Muscle layer of duodenum (tissue), 2 donors: ENCODE data around the gene SHISA6.

Source experiments
- H3K27ac ChIP-seq: one replicate; pipeline ENCODE4 v1.7.0; 2013; ENCODE audit warnings: mild to moderate bottlenecking, low read length
- H3K27me3 ChIP-seq: one replicate; pipeline ENCODE4 v1.7.0; 2013; ENCODE audit warnings: low read depth, mild to moderate bottlenecking, control low read depth, low read length
- H3K36me3 ChIP-seq, 2 donors: one replicate each; pipeline ENCODE4 v1.7.0; 2013; ENCODE audit warnings: low read length in 2 of 2, control low read depth in 1 of 2, mild to moderate bottlenecking in 1 of 2; ENCODE audit not compliant: insufficient read depth in 2 of 2, control insufficient read depth in 1 of 2
- H3K4me1 ChIP-seq, 2 donors: one replicate each; pipeline ENCODE4 v1.7.0; 2013; ENCODE audit warnings: low read length in 2 of 2, mild to moderate bottlenecking in 2 of 2, control low read depth in 1 of 2, moderate library complexity in 1 of 2; ENCODE audit not compliant: insufficient read depth in 2 of 2, control insufficient read depth in 1 of 2
- H3K4me3 ChIP-seq, 2 donors: one replicate each; pipeline ENCODE4 v1.7.0; 2013; ENCODE audit warnings: low read length in 2 of 2, low read depth in 1 of 2, mild to moderate bottlenecking in 1 of 2
- H3K9me3 ChIP-seq, 2 donors: one replicate each; pipeline ENCODE4 v1.7.0; 2013; ENCODE audit warnings: low read length in 2 of 2, control low read depth in 1 of 2, mild to moderate bottlenecking in 1 of 2; ENCODE audit not compliant: control insufficient read depth in 1 of 2
- donor health status: healthy.

SHISA6 gene

DNA sequence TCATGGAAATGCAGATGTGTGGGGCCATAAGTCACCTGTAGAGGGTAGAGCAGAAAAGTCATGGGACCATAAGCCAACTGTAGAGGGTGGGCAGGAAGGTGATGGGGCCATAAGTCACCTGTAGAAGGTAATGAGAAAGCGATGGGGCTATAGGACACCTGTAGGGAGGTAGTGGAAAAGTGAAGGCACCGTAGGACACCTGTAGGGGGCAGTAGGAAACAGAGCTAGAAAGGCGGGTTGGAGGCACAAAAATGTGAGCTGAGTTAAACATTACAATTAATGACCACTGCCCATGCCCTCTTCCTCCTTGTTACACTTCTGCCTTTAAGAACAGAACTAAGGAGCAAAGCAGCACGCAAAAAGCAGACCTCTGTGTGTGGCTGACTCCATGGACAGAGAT lies 150.1 kb downstream of the SHISA6 start:
- peaks cover 0 to 17% of the 10 kb centered on the region in 2 donors for H3K9me3 ChIP-seq
- H3K4me1 ChIP-seq, result no peaks in the 10 kb centered on the region

DNA sequence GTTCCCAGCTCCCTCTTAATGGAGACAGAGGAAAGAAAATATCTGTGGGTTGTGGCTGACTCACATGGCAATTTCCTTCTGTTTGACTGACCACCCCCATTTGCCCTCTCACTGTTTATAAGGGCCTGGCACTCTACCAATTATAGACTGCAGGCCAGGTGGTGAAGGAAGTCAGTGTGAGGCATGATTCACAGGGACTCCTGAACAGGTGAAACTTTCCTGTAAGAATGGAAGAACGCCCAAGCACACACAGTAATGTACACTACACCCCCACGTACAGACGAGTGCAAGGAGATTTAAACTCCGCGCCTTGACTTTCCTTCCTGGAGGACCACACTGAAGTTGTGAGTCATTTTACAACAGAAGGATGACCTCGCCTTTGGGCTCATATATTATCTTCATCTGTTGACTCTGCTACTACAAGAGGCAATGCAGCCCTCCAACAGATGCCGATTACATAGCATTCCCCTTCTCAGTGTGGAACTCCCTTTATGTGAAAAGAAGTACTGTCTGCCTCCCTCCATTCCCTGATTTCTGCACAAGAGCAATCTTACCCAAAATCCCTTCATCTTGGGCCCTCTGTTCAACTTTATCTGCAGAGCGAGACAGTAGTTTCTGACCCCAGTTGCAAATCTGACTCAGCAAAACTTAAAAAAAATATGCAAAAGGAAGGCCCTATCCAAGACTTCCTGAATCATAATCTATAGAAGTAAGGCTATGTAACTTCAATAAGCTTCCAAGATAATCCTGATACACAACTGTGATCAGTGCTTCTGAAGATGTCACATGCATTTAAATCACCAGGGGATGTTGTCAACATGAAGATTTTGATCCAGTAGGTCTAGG lies 163.6 kb downstream of the SHISA6 start:
- Histone ChIP-seq H3K36me3 (no peaks in the 10 kb centered on the region), H3K27me3 (no peaks in the 10 kb centered on the region), H3K4me3 (no peak overlapping the region), H3K27ac (no peak overlapping the region), H3K9me3 (peaks cover 0 to 18% of the 10 kb centered on the region in 2 donors), H3K4me1 (no peaks in the 10 kb centered on the region)

More for the DNA sequence above, 150.1 kb downstream of the SHISA6 start:
- Histone ChIP-seq H3K27me3 (no peaks in the 10 kb centered on the region), H3K4me3 (no peak overlapping the region), H3K36me3 (no peaks in the 10 kb centered on the region), H3K27ac (no peak overlapping the region)

DNA sequence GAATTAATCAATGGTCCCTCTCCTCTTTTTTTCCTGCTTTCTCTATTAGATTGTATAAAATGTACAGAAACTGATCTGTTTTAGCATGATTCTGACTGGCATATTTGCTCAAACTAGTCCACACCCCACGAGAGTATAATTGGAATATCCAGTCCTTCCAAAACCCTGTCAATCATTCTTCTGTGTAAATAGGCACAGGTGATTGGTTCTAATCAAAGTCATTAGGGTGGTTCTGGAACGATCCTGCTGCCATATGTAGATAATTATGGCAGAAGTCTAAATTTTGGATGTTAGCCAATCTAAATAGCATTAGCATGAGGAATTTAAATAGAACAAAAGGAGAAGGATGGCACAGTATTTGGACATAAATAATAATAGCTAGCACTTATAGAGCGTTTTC lies 165.7 kb downstream of the SHISA6 start:
- no peaks in the 10 kb centered on the region for H3K36me3 ChIP-seq
- H3K27me3 ChIP-seq, result no peaks in the 10 kb centered on the region
- H3K27ac ChIP-seq, result no peak overlapping the region
- H3K9me3 ChIP-seq, result peaks cover 0 to 8% of the 10 kb centered on the region in 2 donors
- H3K4me3 ChIP-seq, result no peak overlapping the region
- H3K4me1 ChIP-seq, result no peaks in the 10 kb centered on the region

DNA sequence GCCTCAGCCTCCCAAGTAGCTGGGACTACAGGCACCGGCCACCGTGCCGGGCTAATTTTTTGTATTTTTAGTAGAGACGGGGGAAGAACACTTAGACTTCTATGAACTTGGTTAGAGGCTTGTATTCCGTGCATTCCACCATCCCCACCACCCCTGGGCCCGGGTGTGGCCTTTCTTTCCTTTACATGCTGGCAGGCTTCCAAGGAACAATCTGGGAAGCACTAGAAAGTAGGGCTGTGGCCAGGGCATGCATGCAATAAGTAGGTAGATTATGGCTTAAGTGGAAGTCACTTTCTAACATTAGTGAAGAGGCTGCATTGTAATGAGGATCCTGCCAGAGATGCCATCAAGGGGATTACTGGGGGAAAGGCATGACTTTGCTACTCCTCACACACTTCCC lies 171.6 kb downstream of the SHISA6 start:
- Histone ChIP-seq H3K4me3 (no peak overlapping the region), H3K36me3 (no peaks in the 10 kb centered on the region), H3K27ac (no peak overlapping the region), H3K27me3 (no peaks in the 10 kb centered on the region), H3K4me1 (no peaks in the 10 kb centered on the region), H3K9me3 (no peaks in the 10 kb centered on the region)

DNA sequence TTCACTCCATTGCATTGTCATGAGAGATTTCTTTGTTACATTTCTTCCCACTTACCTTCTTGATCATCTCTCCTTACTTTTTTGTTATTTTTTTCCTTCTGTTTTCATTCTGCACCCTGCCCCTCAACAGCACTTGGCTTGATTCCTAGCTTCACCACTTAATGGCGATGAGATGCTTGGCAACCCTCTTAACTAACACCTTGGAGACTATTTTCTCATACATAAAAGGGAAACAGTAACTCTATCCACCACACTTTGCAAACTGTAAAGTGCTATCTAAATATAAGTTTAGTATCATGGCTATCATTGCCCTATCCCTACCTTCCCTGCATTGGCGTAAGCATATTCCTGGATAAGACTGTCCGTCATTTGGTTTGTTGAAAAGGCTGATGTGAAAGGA lies 177.3 kb downstream of the SHISA6 start:
- no peaks in the 10 kb centered on the region for H3K36me3 ChIP-seq
- H3K27me3 ChIP-seq, result no peaks in the 10 kb centered on the region
- H3K4me3 ChIP-seq, result no peak overlapping the region
- H3K4me1 ChIP-seq, result no peaks in the 10 kb centered on the region
- no peaks in the 10 kb centered on the region for H3K9me3 ChIP-seq
- H3K27ac ChIP-seq, result no peak overlapping the region

DNA sequence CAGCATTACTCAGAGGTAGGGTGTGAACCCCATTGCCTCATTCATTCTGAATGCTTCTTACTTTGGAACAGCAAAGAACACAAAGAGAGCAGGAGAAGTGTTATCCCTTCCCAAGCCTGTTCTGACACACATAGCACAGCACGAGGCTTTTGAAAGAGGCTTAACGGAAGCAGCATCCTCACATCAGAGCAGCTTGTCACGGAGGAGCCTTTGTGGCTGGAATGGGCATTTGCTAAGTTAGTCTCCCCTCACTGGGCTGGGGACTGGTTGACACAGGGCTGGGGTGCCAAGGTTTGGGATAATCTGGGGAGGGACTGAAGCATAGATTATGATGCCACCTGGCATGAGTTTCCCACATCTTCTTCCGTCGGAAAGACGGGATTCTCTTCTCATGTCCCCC lies 189.7 kb downstream of the SHISA6 start:
- Histone ChIP-seq H3K9me3 (peaks cover 0 to 4% of the 10 kb centered on the region in 2 donors), H3K27me3 (no peaks in the 10 kb centered on the region), H3K27ac (no peak overlapping the region)

DNA sequence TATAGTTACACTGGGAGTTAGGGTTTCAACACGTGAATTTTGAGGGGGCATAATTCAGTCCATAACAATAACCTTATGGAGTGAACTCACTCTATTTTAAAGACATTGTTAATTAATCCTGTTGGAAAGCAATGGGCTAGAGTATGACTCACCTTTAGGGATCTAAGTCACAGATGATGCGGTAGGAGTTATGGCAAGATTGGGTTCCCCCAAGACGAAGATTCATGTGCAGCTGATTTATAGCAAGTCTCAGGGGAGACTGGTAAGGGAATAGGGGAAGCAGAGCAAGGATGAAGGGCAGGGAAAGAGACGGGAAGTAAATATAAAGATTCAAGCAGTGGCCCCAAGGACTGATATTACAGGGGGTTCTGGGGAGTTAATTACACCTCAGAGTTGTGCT lies 197.7 kb downstream of the SHISA6 start:
- Histone ChIP-seq H3K4me3 (no peak overlapping the region), H3K9me3 (no peaks in the 10 kb centered on the region), H3K27ac (no peak overlapping the region), H3K36me3 (no peaks in the 10 kb centered on the region), H3K27me3 (no peaks in the 10 kb centered on the region), H3K4me1 (no peaks in the 10 kb centered on the region)

More for the DNA sequence above, 189.7 kb downstream of the SHISA6 start:
- no peak overlapping the region for H3K4me3 ChIP-seq
- no peaks in the 10 kb centered on the region for H3K36me3 ChIP-seq
- no peaks in the 10 kb centered on the region for H3K4me1 ChIP-seq

DNA sequence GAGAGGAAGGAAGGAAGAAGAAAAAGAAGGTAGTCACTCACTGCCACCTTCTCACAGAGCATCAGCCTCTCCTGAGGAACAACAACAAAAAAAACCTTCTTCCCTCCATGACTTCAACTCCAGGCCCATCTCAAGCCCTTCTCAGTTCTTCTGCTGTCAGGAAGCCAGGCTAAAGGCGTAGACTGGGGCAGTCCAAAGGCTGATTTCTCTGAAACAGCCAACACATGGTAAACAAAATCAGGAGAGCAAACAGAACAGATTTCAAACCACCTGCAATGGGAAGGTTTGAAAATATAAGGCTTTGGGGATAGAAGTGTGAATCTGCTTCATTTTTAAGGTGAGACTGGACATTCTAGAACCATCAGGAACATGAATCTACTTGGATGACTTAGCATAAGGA lies 200.0 kb downstream of the SHISA6 start:
- H3K36me3 ChIP-seq, result no peaks in the 10 kb centered on the region

DNA sequence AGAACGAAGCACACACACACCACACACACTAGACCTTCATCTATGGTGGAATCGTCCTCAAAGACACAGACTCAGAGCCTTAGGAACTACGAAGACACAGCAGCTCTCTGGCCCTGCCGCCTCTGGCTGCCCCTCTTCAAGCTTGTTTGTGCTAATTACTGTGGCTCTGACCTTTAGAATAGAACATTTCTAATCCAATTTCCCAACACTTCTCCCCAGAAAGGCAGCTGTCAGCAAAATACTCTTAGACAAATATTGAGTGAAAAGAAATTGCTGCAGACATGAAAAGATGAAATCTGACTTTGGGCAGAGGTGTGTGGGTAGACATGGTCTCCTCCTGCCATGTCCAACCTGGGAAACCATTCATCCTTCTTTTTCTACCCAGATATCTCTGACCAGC lies 205.3 kb downstream of the SHISA6 start:
- no peaks in the 10 kb centered on the region for H3K36me3 ChIP-seq
- no peak overlapping the region for H3K4me3 ChIP-seq
- H3K27me3 ChIP-seq, result no peaks in the 10 kb centered on the region
- H3K4me1 ChIP-seq, result no peaks in the 10 kb centered on the region
- no peak overlapping the region for H3K27ac ChIP-seq
- no peaks in the 10 kb centered on the region for H3K9me3 ChIP-seq

More for the DNA sequence above, 200.0 kb downstream of the SHISA6 start:
- H3K9me3 ChIP-seq, result no peaks in the 10 kb centered on the region
- no peaks in the 10 kb centered on the region for H3K4me1 ChIP-seq
- H3K4me3 ChIP-seq, result no peak overlapping the region
- H3K27me3 ChIP-seq, result no peaks in the 10 kb centered on the region
- H3K27ac ChIP-seq, result no peak overlapping the region

DNA sequence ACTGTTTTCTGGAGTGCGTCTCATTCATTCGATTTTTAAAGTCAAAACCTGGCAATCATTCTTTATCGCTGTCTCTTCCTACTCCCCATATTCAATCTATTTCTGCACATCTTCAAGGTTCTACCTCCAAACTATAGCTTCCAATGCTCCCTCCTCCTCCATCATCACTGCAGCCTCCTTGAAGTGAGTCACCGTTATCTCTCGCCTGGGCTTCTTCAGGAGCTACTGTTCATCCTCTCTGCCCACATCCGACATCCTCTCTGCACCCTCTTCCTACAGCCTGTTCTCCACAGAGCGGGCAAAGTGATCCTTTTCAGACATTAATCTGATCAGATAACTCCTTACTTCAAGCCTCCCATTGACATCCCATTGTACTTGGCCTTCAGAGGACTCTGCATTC lies 213.1 kb downstream of the SHISA6 start:
- Histone ChIP-seq H3K9me3 (no peaks in the 10 kb centered on the region), H3K27me3 (no peaks in the 10 kb centered on the region), H3K4me3 (no peak overlapping the region), H3K4me1 (no peaks in the 10 kb centered on the region), H3K27ac (no peak overlapping the region), H3K36me3 (no peaks in the 10 kb centered on the region)

DNA sequence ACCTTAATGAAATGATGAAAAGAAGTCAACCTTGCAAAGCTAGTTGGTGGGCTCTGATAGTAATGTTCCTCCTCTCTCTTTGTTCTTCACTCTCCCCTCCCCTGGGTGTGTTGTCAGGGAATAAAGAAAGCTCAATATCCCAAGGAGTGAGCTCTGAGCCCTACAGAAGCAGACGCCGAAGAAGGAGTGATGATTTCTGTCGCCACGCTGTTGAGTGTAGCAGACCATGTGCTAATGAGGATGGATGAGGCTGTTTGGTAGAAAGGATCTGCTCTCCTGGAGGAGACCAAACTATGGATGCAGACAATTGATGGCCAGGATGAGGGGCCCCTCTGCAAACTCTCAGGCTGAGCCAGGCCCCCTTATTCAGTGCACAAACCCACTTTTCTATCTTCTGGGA lies 217.3 kb downstream of the SHISA6 start:
- Histone ChIP-seq H3K27me3 (no peaks in the 10 kb centered on the region), H3K9me3 (no peaks in the 10 kb centered on the region), H3K4me1 (peaks cover 0 to 3% of the 10 kb centered on the region in 2 donors), H3K36me3 (no peaks in the 10 kb centered on the region), H3K27ac (no peak overlapping the region), H3K4me3 (no peak overlapping the region)

DNA sequence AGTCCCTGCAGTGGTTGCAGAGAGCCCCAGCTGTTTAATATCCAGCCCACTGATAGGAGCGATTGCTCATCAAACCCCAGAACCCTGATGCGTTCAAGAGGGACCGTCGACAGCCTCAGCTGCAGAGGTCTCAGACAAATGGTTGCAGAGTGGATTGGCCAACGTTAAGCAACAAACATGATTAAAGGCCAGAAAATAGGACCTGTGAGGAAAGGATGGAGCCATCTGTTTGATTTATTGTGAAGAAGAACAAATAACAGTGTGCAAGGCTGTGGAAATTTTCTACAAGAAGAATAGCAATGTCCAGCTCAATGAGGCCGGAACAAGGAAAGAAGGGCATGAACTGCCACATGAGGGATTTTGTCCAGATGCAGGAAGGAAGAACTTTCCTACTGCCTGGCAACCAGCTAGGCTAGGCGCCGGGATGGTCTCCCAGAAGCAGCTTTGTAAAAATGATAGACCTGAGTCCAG lies 218.9 kb downstream of the SHISA6 start:
- H3K4me3 ChIP-seq, result no peak overlapping the region
- no peak overlapping the region for H3K27ac ChIP-seq
- H3K36me3 ChIP-seq, result no peaks in the 10 kb centered on the region
- H3K27me3 ChIP-seq, result no peaks in the 10 kb centered on the region
- peaks cover 0 to 3% of the 10 kb centered on the region in 2 donors for H3K4me1 ChIP-seq
- no peaks in the 10 kb centered on the region for H3K9me3 ChIP-seq
